Measurements from ENCODE around the gene SLC12A8. TPM values are rescaled to one million over a fixed set of nuclear protein-coding genes. Genes with fewer than 3 reads are reported as not detected.
A peak's percentile ranks its signal among the peaks of the same experiment; 100 is the strongest.

SLC12A8 gene
- total and polyA plus RNA-seq, 2 of the 13 experiments (the other 11 are each of a cell fraction or from before 2014, with no cell fraction given) = 0.44 to 0.71 TPM

DNA sequence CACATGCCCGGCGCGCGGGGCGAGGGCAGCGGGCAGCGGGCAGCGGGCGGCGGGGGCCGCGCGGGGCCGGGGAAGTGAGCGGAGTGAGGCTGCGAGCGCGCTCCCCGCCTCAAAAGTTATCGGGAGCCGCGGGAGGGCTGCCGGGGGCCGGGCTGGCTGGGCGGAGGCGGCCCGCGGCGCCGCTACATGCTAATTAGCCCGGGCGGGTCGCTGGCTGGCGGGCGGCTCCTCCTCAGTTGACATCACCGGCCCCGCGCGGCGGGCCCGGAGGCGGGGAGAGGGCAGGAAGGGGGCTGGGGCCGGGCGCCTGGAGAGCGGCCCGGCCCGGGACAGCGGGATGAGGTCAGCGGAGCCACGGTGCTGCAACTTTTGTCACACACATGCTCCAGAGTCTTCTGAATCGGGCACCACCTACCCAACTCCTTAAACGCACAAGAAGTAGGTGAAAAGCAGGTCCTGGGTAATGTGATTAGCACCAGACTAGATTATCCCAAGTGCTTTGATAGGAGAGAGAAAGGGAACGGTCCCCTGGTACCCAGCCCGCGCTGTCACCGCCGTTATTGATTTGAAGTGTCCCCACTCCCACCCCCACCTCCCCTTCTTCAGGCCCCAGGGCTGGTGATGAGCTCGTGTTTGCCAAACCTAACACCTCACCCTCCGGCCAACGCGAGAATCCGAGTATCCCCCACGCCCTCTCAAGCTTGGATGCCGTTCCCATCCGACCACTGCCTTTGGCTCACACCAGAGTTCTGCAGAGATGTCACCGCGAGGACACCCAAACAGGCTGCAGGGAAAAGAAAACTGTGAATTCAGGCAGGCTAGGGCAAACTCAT, 156.4 kb downstream of the SLC12A8 start, which contains the start of gene HEG1 (continued):
- TF ChIP-seq ZBTB7B (CRISPR knock-in tag; IDR thresholded peaks at IDR 0.05) = no peak
- no peak for TF ChIP-seq TBP (CRISPR knock-in tag; IDR thresholded peaks at IDR 0.05)
- TF ChIP-seq MBNL3 (CRISPR knock-in tag; conservative IDR thresholded peaks at IDR 0.05) = no peak
- no peak for TF ChIP-seq JUN (CRISPR knock-in tag; IDR thresholded peaks at IDR 0.05)
- TF ChIP-seq ZNF768 (CRISPR knock-in tag; IDR thresholded peaks at IDR 0.05) = no peak
- no peak for TF ChIP-seq KDM2A (CRISPR knock-in tag; IDR thresholded peaks at IDR 0.05; ENCODE audit: borderline replicate concordance, low read depth)
- TF ChIP-seq, protein P1, sequence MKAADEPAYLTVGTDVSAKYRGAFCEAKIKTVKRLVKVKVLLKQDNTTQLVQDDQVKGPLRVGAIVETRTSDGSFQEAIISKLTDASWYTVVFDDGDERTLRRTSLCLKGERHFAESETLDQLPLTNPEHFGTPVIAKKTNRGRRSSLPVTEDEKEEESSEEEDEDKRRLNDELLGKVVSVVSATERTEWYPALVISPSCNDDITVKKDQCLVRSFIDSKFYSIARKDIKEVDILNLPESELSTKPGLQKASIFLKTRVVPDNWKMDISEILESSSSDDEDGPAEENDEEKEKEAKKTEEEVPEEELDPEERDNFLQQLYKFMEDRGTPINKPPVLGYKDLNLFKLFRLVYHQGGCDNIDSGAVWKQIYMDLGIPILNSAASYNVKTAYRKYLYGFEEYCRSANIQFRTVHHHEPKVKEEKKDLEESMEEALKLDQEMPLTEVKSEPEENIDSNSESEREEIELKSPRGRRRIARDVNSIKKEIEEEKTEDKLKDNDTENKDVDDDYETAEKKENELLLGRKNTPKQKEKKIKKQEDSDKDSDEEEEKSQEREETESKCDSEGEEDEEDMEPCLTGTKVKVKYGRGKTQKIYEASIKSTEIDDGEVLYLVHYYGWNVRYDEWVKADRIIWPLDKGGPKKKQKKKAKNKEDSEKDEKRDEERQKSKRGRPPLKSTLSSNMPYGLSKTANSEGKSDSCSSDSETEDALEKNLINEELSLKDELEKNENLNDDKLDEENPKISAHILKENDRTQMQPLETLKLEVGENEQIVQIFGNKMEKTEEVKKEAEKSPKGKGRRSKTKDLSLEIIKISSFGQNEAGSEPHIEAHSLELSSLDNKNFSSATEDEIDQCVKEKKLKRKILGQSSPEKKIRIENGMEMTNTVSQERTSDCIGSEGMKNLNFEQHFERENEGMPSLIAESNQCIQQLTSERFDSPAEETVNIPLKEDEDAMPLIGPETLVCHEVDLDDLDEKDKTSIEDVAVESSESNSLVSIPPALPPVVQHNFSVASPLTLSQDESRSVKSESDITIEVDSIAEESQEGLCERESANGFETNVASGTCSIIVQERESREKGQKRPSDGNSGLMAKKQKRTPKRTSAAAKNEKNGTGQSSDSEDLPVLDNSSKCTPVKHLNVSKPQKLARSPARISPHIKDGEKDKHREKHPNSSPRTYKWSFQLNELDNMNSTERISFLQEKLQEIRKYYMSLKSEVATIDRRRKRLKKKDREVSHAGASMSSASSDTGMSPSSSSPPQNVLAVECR (CRISPR knock-in tag; IDR thresholded peaks at IDR 0.05; ENCODE audit: borderline replicate concordance) = peak; percentile 40; the same call in 1 of the 2 replicates
- TF ChIP-seq ZNF17 (CRISPR knock-in tag; IDR thresholded peaks at IDR 0.05) = no peak
- TF ChIP-seq FLYWCH1 (CRISPR knock-in tag; IDR thresholded peaks at IDR 0.05) = no peak
- TF ChIP-seq ZNF503 (CRISPR knock-in tag; IDR thresholded peaks at IDR 0.05) = no peak
- TF ChIP-seq, protein P2, sequence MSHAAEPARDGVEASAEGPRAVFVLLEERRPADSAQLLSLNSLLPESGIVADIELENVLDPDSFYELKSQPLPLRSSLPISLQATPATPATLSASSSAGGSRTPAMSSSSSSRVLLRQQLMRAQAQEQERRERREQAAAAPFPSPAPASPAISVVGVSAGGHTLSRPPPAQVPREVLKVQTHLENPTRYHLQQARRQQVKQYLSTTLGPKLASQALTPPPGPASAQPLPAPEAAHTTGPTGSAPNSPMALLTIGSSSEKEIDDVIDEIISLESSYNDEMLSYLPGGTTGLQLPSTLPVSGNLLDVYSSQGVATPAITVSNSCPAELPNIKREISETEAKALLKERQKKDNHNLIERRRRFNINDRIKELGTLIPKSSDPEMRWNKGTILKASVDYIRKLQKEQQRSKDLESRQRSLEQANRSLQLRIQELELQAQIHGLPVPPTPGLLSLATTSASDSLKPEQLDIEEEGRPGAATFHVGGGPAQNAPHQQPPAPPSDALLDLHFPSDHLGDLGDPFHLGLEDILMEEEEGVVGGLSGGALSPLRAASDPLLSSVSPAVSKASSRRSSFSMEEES (CRISPR knock-in tag; IDR thresholded peaks at IDR 0.05) = no peak
- no peak for TF ChIP-seq ZNF224 (CRISPR knock-in tag; IDR thresholded peaks at IDR 0.05)
- TF ChIP-seq, protein P3, sequence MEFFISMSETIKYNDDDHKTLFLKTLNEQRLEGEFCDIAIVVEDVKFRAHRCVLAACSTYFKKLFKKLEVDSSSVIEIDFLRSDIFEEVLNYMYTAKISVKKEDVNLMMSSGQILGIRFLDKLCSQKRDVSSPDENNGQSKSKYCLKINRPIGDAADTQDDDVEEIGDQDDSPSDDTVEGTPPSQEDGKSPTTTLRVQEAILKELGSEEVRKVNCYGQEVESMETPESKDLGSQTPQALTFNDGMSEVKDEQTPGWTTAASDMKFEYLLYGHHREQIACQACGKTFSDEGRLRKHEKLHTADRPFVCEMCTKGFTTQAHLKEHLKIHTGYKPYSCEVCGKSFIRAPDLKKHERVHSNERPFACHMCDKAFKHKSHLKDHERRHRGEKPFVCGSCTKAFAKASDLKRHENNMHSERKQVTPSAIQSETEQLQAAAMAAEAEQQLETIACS (CRISPR knock-in tag; IDR thresholded peaks at IDR 0.05) = no peak
- TF ChIP-seq YY1 (IDR thresholded peaks at IDR 0.05; ENCODE audit: insufficient read depth, insufficient replicate concordance, low read depth, low read length) = peak; percentile 20
- no peak for TF ChIP-seq POLR2AphosphoS5 (IDR thresholded peaks at IDR 0.05; ENCODE audit: low read depth, low read length)
- TF ChIP-seq, protein P4, sequence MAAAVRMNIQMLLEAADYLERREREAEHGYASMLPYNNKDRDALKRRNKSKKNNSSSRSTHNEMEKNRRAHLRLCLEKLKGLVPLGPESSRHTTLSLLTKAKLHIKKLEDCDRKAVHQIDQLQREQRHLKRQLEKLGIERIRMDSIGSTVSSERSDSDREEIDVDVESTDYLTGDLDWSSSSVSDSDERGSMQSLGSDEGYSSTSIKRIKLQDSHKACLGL (CRISPR knock-in tag; IDR thresholded peaks at IDR 0.05) = no peak
- no peak for TF ChIP-seq TOPORS (CRISPR knock-in tag; IDR thresholded peaks at IDR 0.05)
- TF ChIP-seq, protein P5, sequence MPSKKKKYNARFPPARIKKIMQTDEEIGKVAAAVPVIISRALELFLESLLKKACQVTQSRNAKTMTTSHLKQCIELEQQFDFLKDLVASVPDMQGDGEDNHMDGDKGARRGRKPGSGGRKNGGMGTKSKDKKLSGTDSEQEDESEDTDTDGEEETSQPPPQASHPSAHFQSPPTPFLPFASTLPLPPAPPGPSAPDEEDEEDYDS (CRISPR knock-in tag; IDR thresholded peaks at IDR 0.05) = no peak
- TF ChIP-seq ZKSCAN5 (CRISPR knock-in tag; IDR thresholded peaks at IDR 0.05) = no peak

Data from HepG2 (cell line).